Measurements from ENCODE around the gene NRIP1.

NRIP1 gene

GRCh38 chr21:14968029-14968428, 96.8 kb downstream of the NRIP1 start:
- no peaks in the 10 kb centered on the region for H3K36me3 ChIP-seq (ENCODE audit: control insufficient read depth, low read length)
- H4K20me1 ChIP-seq (ENCODE audit: control insufficient read depth, insufficient read depth, low read depth, low read length): no peaks in the 10 kb centered on the region
- H3K9me2 ChIP-seq (replicated peaks; ENCODE audit: control insufficient read depth, low read length): no peaks in the 10 kb centered on the region
- H3K4me2 ChIP-seq (ENCODE audit: low read length): no peak overlapping the region
- H3F3A ChIP-seq (ENCODE audit: control insufficient read depth, insufficient read depth): no peaks in the 10 kb centered on the region
- H3K9me3 ChIP-seq (ENCODE audit: control insufficient read depth, insufficient read depth, low read length): 0 out of 2 replicates have a peak, but pooled peaks cover 3% of the 10 kb centered on the region
- no peaks in the 10 kb centered on the region for H3K79me2 ChIP-seq (ENCODE audit: control insufficient read depth, low read length)
- H3K4me3 ChIP-seq (ENCODE audit: low read length): no peak overlapping the region
- TF ChIP-seq, protein P1, sequence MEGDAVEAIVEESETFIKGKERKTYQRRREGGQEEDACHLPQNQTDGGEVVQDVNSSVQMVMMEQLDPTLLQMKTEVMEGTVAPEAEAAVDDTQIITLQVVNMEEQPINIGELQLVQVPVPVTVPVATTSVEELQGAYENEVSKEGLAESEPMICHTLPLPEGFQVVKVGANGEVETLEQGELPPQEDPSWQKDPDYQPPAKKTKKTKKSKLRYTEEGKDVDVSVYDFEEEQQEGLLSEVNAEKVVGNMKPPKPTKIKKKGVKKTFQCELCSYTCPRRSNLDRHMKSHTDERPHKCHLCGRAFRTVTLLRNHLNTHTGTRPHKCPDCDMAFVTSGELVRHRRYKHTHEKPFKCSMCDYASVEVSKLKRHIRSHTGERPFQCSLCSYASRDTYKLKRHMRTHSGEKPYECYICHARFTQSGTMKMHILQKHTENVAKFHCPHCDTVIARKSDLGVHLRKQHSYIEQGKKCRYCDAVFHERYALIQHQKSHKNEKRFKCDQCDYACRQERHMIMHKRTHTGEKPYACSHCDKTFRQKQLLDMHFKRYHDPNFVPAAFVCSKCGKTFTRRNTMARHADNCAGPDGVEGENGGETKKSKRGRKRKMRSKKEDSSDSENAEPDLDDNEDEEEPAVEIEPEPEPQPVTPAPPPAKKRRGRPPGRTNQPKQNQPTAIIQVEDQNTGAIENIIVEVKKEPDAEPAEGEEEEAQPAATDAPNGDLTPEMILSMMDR (IDR thresholded peaks at IDR 0.05; ENCODE audit: low read depth, low read length, poor library complexity, severe bottlenecking): no peak
- TF ChIP-seq EZH2phosphoT487 (IDR thresholded peaks at IDR 0.05; ENCODE audit: borderline replicate concordance, low read length): no peak
- H3K27ac ChIP-seq (ENCODE audit: low read depth, low read length): no peak overlapping the region
- no peaks in the 10 kb centered on the region for H3K27me3 ChIP-seq (ENCODE audit: control insufficient read depth, low read length)
- no peaks in the 10 kb centered on the region for H3K4me1 ChIP-seq (ENCODE audit: control insufficient read depth, low read length)

DNA sequence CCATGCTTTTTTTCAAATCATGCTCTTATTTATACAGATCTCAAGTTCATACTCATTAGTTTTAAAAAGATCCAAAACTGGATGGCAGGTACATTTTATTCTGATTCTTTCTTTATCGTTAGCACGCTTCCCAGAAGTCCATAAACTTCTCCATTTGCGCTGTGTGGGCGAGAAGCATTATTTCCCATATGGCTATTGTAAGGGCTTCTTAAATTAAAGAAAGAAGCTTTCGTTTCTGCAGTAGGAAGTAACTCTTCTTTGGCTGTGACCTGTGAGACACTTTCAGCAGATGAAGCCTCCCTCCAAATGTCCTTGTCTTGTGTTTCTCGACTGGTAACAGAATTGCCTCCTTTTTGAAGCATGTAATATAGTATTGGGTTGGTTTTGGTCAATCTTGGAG, 100.2 kb downstream of the NRIP1 start:
- Histone ChIP-seq H3F3A (ENCODE audit: control insufficient read depth, insufficient read depth) (no peaks in the 10 kb centered on the region), H3K9me2 (replicated peaks; ENCODE audit: control insufficient read depth, low read length) (no peaks in the 10 kb centered on the region), H3K4me2 (ENCODE audit: low read length) (no peak overlapping the region), H3K27ac (ENCODE audit: low read depth, low read length) (no peak overlapping the region), H3K4me3 (ENCODE audit: low read length) (no peak overlapping the region), H3K79me2 (ENCODE audit: control insufficient read depth, low read length) (no peaks in the 10 kb centered on the region), H4K20me1 (ENCODE audit: control insufficient read depth, insufficient read depth, low read depth, low read length) (no peaks in the 10 kb centered on the region), H3K36me3 (ENCODE audit: control insufficient read depth, low read length) (no peaks in the 10 kb centered on the region), H3K27me3 (ENCODE audit: control insufficient read depth, low read length) (no peaks in the 10 kb centered on the region), H3K4me1 (ENCODE audit: control insufficient read depth, low read length) (no peaks in the 10 kb centered on the region), H3K9me3 (ENCODE audit: control insufficient read depth, insufficient read depth, low read length) (0 out of 2 replicates have a peak, but pooled peaks cover 3% of the 10 kb centered on the region)
- TF ChIP-seq EZH2phosphoT487 (IDR thresholded peaks at IDR 0.05; ENCODE audit: borderline replicate concordance, low read length): no peak
- TF ChIP-seq, protein P1 (IDR thresholded peaks at IDR 0.05; ENCODE audit: low read depth, low read length, poor library complexity, severe bottlenecking): no peak

DNA sequence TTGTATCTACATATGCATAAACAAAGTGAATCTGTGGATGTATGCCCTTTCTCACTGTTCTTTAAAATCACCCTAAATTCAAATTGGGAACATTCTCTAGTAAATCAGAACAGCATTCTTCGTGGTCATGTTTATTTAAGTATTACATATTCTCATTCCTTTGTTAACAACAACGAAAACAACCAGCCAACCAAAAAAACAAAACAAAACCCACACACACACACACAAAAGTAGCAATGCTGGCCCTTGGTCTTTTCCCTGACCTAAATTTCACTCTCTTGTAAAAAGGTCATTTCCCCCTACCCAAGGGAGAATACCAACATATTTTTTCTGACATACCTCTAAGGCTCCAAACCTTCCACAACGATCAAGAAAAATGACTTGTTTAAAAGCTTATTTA, 102.6 kb downstream of the NRIP1 start:
- no peak overlapping the region for H3K27ac ChIP-seq (ENCODE audit: low read depth, low read length)
- no peak overlapping the region for H3K4me3 ChIP-seq (ENCODE audit: low read length)
- no peaks in the 10 kb centered on the region for H4K20me1 ChIP-seq (ENCODE audit: control insufficient read depth, insufficient read depth, low read depth, low read length)
- H3K9me3 ChIP-seq (ENCODE audit: control insufficient read depth, insufficient read depth, low read length): 0 out of 2 replicates have a peak, but pooled peaks cover 2% of the 10 kb centered on the region
- no peaks in the 10 kb centered on the region for H3K36me3 ChIP-seq (ENCODE audit: control insufficient read depth, low read length)
- no peaks in the 10 kb centered on the region for H3K27me3 ChIP-seq (ENCODE audit: control insufficient read depth, low read length)
- no peaks in the 10 kb centered on the region for H3K4me1 ChIP-seq (ENCODE audit: control insufficient read depth, low read length)
- H3K79me2 ChIP-seq (ENCODE audit: control insufficient read depth, low read length): no peaks in the 10 kb centered on the region
- TF ChIP-seq EZH2phosphoT487 (IDR thresholded peaks at IDR 0.05; ENCODE audit: borderline replicate concordance, low read length): no peak
- TF ChIP-seq, protein P1 (IDR thresholded peaks at IDR 0.05; ENCODE audit: low read depth, low read length, poor library complexity, severe bottlenecking): no peak
- no peaks in the 10 kb centered on the region for H3F3A ChIP-seq (ENCODE audit: control insufficient read depth, insufficient read depth)
- no peak overlapping the region for H3K4me2 ChIP-seq (ENCODE audit: low read length)
- no peaks in the 10 kb centered on the region for H3K9me2 ChIP-seq (replicated peaks; ENCODE audit: control insufficient read depth, low read length)

All from DOHH2 (cell line).